HepG2 (cell line): ENCODE data around the gene NAP1L1. TPM values are rescaled to one million over a fixed set of nuclear protein-coding genes. Genes with fewer than 3 reads are reported as not detected.
A peak's percentile ranks its signal among the peaks of the same experiment; 100 is the strongest.

Experiments
- ATAC-seq: fragments of 200-7000 bp; cut with Tn5 transposase; 3 replicates; pipeline ENCODE4 v1.9.1; 2020; ENCODE audit warnings: mild to moderate bottlenecking, moderate library complexity
- BruUV-seq: library from RNA; stranded (reverse); fragments of 400-500 nt; replicated peaks from 2 replicates; lab custom pipeline; 2021; lab: Mats Ljungman, UMichigan
- CTCF ChIA-PET: fragments of 300-600 bp; formaldehyde crosslinking; extraction: SDS; loops from one replicate; lab custom pipeline; 2021; ENCODE audit warnings: low total read pairs, inconsistent platforms, low intra/inter-chr PET ratio; lab: Yijun Ruan, JAX
- POLR2A ChIA-PET: fragments of 350-600 bp; sonication (Branson Sonifier 250); formaldehyde crosslinking; loops from one replicate; lab custom pipeline; 2020; ENCODE audit warnings: antibody characterized with exemption, inconsistent platforms; lab: Yijun Ruan, JAX
- DNase-seq: peaks from one replicate; pipeline ENCODE4 v3.0.0-alpha.2; 2015; ENCODE audit warnings: low spot score
- FAIRE-seq: peaks from 3 replicates; lab custom pipeline; 2011; peaks lifted over from hg19 to GRCh38; lab: Jason Lieb, UNC
- H2AFZ ChIP-seq: one replicate; pipeline ENCODE4 v1.6.1; 2011; ENCODE audit warnings: low read length, inconsistent platforms
- H3K27ac ChIP-seq: fragments of 300-600 bp; 3 replicates; pipeline ENCODE4 v1.8.0; 2011; ENCODE audit warnings: mixed run types, mild to moderate bottlenecking, mixed read lengths, low read length, inconsistent platforms; ENCODE audit not compliant: insufficient read depth; ENCODE audit errors: extremely low read length
- H3K27me3 ChIP-seq, 2 experiments: fragments of 200-600 bp in 1 of 2; 2 replicates in 1 of 2; 3 replicates in 1 of 2; pipeline versions ENCODE4 v1.6.0 to v1.8.0; 2011; ENCODE audit warnings: low read length in 2 of 2, mild to moderate bottlenecking in 2 of 2, moderate library complexity in 2 of 2, inconsistent platforms in 1 of 2; ENCODE audit not compliant: insufficient read depth in 2 of 2, control insufficient read depth in 1 of 2
- H3K36me3 ChIP-seq, 2 experiments: fragments of 200-600 bp in 1 of 2; replicated peaks in 1 of 2; 2 replicates in 1 of 2; 3 replicates in 1 of 2; pipeline versions ENCODE4 v1.5.1 to v1.8.0; 2011; ENCODE audit warnings: low read length in 2 of 2, inconsistent platforms in 1 of 2; ENCODE audit not compliant: insufficient read depth in 2 of 2, control insufficient read depth in 1 of 2
- H3K4me1 ChIP-seq: 2 replicates; pipeline ENCODE4 v1.5.1; 2012; ENCODE audit warnings: low read length, inconsistent platforms; ENCODE audit not compliant: insufficient read depth
- H3K4me2 ChIP-seq: 2 replicates; pipeline ENCODE4 v1.6.0; 2011; ENCODE audit warnings: low read depth, low read length, inconsistent platforms
- H3K4me3 ChIP-seq, 3 experiments: fragments of 200-600 bp in 1 of 3; sonication (generic), shearing (Covaris generic) in 1 of 3; replicated peaks in 1 of 3; 2 replicates each; pipeline ENCODE4 v1.5.1; 2011 to 2016; ENCODE audit warnings: low read length in 3 of 3, inconsistent platforms in 2 of 3, low read depth in 2 of 3, mild to moderate bottlenecking in 2 of 3, control low read depth in 1 of 3, mixed read lengths in 1 of 3; ENCODE audit not compliant: insufficient read depth in 1 of 3
- H3K79me2 ChIP-seq: one replicate; pipeline ENCODE4 v1.6.1; 2011; ENCODE audit warnings: low read length, inconsistent platforms; ENCODE audit not compliant: insufficient read depth
- H3K9ac ChIP-seq: 2 replicates; pipeline ENCODE4 v1.6.0; 2011; ENCODE audit warnings: mild to moderate bottlenecking, low read depth, low read length, inconsistent platforms; ENCODE audit not compliant: insufficient read depth
- H3K9me3 ChIP-seq: 2 replicates; pipeline ENCODE4 v1.5.1; 2012; ENCODE audit warnings: mild to moderate bottlenecking, low read length
- H4K20me1 ChIP-seq: 2 replicates; pipeline ENCODE4 v1.6.0; 2011; ENCODE audit warnings: inconsistent platforms, mild to moderate bottlenecking, low read length, moderate library complexity; ENCODE audit not compliant: insufficient read depth
- FOXA1 ChIP-seq, 2 experiments: fragments of 450-650 bp in 1 of 2; sonication (generic) in 1 of 2; formaldehyde crosslinking in 1 of 2; IDR thresholded peaks; 2 replicates each; pipeline versions ENCODE4 v1.4.0 to v1.6.1; 2016 to 2020; ENCODE audit warnings: missing genetic modification reagents in 1 of 2
- FOXO1 ChIP-seq: sonication (generic); formaldehyde crosslinking; IDR thresholded peaks from 2 replicates; pipeline ENCODE4 v1.4.0; 2020; ENCODE audit warnings: missing genetic modification reagents
- GATAD2A ChIP-seq: IDR thresholded peaks from 2 replicates; pipeline ENCODE4 v1.6.1; 2016
- IRF2 ChIP-seq: IDR thresholded peaks from 2 replicates; pipeline ENCODE4 v1.6.1; 2018; ENCODE audit warnings: missing genetic modification reagents, missing compliant biosample characterization
- KDM3A ChIP-seq: IDR thresholded peaks from 2 replicates; pipeline ENCODE4 v1.6.1; 2018; ENCODE audit warnings: low read depth, missing compliant biosample characterization
- MIXL1 ChIP-seq: IDR thresholded peaks from 2 replicates; pipeline ENCODE4 v1.6.1; 2016
- NKX3-1 ChIP-seq: sonication (generic); formaldehyde crosslinking; IDR thresholded peaks from 2 replicates; pipeline ENCODE4 v1.5.0; 2020; ENCODE audit warnings: missing genetic modification reagents
- RAD21 ChIP-seq: fragments of 450-650 bp; formaldehyde crosslinking; IDR thresholded peaks from 2 replicates; pipeline ENCODE4 v1.5.0; 2020; ENCODE audit warnings: mild to moderate bottlenecking
- RXRA ChIP-seq: sonication (generic); formaldehyde crosslinking; IDR thresholded peaks from 2 replicates; pipeline ENCODE4 v1.5.1; 2020; ENCODE audit warnings: missing genetic modification reagents
- SMAD9 ChIP-seq: sonication (generic); formaldehyde crosslinking; IDR thresholded peaks from 2 replicates; pipeline ENCODE4 v1.5.1; 2020; ENCODE audit warnings: mild to moderate bottlenecking, missing genetic modification reagents
- SMC3 ChIP-seq: IDR thresholded peaks from 2 replicates; pipeline ENCODE4 v1.6.1; 2011; ENCODE audit warnings: low read length, improper control_type of control experiment
- ZNF20 ChIP-seq: sonication (generic); formaldehyde crosslinking; IDR thresholded peaks from 2 replicates; pipeline ENCODE4 v1.4.0; 2020; ENCODE audit warnings: mild to moderate bottlenecking, moderate library complexity, missing genetic modification reagents
- ZNF235 ChIP-seq: sonication (generic); formaldehyde crosslinking; IDR thresholded peaks from 2 replicates; pipeline ENCODE4 v1.8.1; 2023; ENCODE audit warnings: mild to moderate bottlenecking, missing genetic modification reagents, borderline replicate concordance
- ZNF34 ChIP-seq: sonication (generic); formaldehyde crosslinking; IDR thresholded peaks from 2 replicates; pipeline ENCODE4 v1.4.0; 2020; ENCODE audit warnings: mild to moderate bottlenecking, missing genetic modification reagents, borderline replicate concordance
- ZNF362 ChIP-seq: sonication (generic); formaldehyde crosslinking; IDR thresholded peaks from 2 replicates; pipeline ENCODE4 v1.4.0; 2020; ENCODE audit warnings: missing genetic modification reagents, mild to moderate bottlenecking, borderline replicate concordance
- ZNF496 ChIP-seq: sonication (generic); formaldehyde crosslinking; IDR thresholded peaks from 2 replicates; pipeline ENCODE4 v1.8.1; 2023; ENCODE audit warnings: mild to moderate bottlenecking, moderate library complexity, missing genetic modification reagents; ENCODE audit not compliant: insufficient replicate concordance
- ZNF850 ChIP-seq: sonication (generic); formaldehyde crosslinking; conservative IDR thresholded peaks from 2 replicates; pipeline ENCODE4 v1.9.0; 2021; ENCODE audit warnings: mild to moderate bottlenecking, missing genetic modification reagents
- WGBS: methylation state at CpG from one replicate; pipeline ENCODE4 v1.1.6; 2017; ENCODE audit warnings: low lambda C conversion rate; 5-methylcytosine and 5-hydroxymethylcytosine counted together
- in situ Hi-C: cut with HindIII; loops from 2 replicates; pipeline ENCODE4 v1.10.0; 2017; ENCODE audit warnings: low pct_unique_long_range_greater_than_20kb; ENCODE audit not compliant: extremely low pct_ligation_motif_present
- intact Hi-C: fragments of 100-400 bp; cut with micrococcal nuclease; formaldehyde crosslinking; loops from one replicate; pipeline ENCODE4 v1.10.0; 2022; ENCODE audit not compliant: unreplicated experiment
- polyA plus RNA-seq, 8 experiments: library from polyadenylated mRNA; depleted of rRNA in 3 of 8; stranded (reverse) in 7 of 8; unstranded in 1 of 8; fragments of >200 nt; fragmentation: Illumina TruSeq in 4 of 8; extraction: Trizol in 4 of 8; gene quantifications; 2 replicates each; pipeline versions ENCODE4 v1.2.1 to v1.2.3, GENCODE V29; 2011 to 2016; ENCODE audit warnings: low read depth in 4 of 8, missing spikeins in 1 of 8, mixed read lengths in 1 of 8; ENCODE audit not compliant: insufficient read depth in 1 of 8
- total RNA-seq, 5 experiments: library from RNA; depleted of rRNA; stranded (reverse); fragments of >200 nt; fragmentation: Illumina TruSeq; extraction: Trizol; gene quantifications; 2 replicates each; pipeline ENCODE4 v1.2.3, GENCODE V29; 2016; ENCODE audit warnings: low read depth in 1 of 5
- TF ChIP-seq, protein P1 (sequence below): sonication (generic); formaldehyde crosslinking; IDR thresholded peaks from 2 replicates; pipeline ENCODE4 v1.5.0; 2020; ENCODE audit warnings: mild to moderate bottlenecking, missing genetic modification reagents
- TF ChIP-seq, protein P2 (sequence below): sonication (generic); formaldehyde crosslinking; IDR thresholded peaks from 2 replicates; pipeline ENCODE4 v1.5.0; 2020; ENCODE audit warnings: mild to moderate bottlenecking, missing genetic modification reagents, moderate library complexity

The NAP1L1 gene
- total and polyA plus RNA-seq, 2 of the 13 experiments (the other 11 are each of a cell fraction or from before 2014, with no cell fraction given), result 207 to 309 TPM

DNA sequence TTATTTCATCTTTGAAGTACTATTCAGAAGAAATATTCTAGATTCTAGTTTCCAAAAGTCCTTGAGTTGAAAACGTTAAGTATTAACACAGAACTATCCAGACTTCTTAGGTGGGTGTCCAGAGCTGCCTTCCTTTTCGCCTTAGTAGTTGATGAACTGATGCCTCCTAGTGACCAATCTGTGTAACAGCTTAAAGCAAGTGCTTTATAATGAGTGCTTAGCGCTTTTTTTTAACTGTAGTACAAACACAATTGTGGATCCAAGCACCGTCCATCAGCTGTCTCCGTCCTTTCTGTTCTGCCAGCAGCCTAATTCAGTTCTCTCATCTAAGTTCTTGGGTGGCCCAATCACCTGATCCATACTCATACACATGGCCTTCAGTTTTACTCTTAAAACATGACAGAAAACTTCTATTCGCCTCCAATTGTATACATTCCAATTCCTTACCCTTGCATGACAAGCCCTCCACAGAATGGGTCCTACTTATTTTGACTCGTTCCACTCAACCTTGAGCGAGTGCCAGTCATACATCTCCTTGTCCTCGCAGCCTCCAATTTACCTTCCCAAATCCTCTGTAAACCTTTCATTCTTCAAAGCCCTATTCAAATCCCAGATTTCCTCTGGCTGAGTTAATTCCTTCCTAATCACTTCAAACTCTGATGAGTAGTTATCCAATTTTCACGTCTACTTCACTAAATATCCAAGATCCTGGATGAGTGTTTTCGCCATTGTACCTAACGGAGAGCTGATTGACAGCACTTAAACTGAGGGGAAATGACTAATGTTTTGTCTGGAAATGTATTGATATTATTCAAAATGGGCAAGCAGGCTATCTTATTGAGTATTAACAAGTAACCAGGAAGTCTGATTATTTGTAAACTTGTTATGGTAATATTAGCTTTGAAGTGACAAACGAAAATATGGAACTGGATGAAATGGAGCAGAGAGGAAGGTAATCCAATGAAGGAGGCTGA is 47.1 kb downstream of the NAP1L1 start:
- in situ Hi-C loops (no loop called here), intact Hi-C loops (loop anchor here (1.0 kb wide), 3 partner anchors 414 to 510 kb away; no protein-coding TSS in a partner anchor)
- Histone ChIP-seq H4K20me1 (no peaks in the 10 kb centered on the region), H3K79me2 (peaks cover 16% of the 10 kb centered on the region), H2AFZ (no peak overlapping the region), H3K4me2 (no peak overlapping the region), H3K9ac (no peak overlapping the region), H3K4me1 (peaks cover 74% of the 10 kb centered on the region), H3K27ac (no peak overlapping the region), H3K4me3 (no peak overlapping the region), H3K36me3 (no peaks in the 10 kb centered on the region), H3K9me3 (no peaks in the 10 kb centered on the region), H3K27me3 (no peaks in the 10 kb centered on the region; a peak in 1 of 5 replicates)
- ATAC-seq, result peak; percentile 44
- DNase-seq, result peak; percentile 77
- CTCF ChIA-PET, result interaction anchor here (1.5 to 1.9 kb wide), 2 partner anchors 478 to 510 kb away, joined by 3 to 18 read pairs; no protein-coding TSS in a partner anchor
- peak; percentile 79 for FAIRE-seq
- POLR2A ChIA-PET, result interaction anchor here (0.9 to 1.5 kb wide), 4 partner anchors 13 to 414 kb away, joined by 3 to 5 read pairs (median 3); no protein-coding TSS in a partner anchor
- BruUV-seq, result no TSS peak
- 58% methylated on average over 13 of the region's 13 CpGs for WGBS
- TF ChIP-seq IRF2 (CRISPR knock-in tag), result peak; percentile 27; the same call in 1 of the 2 replicates
- no peak for TF ChIP-seq ZNF34 (CRISPR knock-in tag)
- no peak for TF ChIP-seq ZNF496
- peak; percentile 87 for TF ChIP-seq RAD21 (CRISPR knock-in tag)
- no peak for TF ChIP-seq ZNF235 (CRISPR knock-in tag)
- TF ChIP-seq FOXO1 (CRISPR knock-in tag), result no peak
- TF ChIP-seq ZNF362 (CRISPR knock-in tag), result peak; percentile 44; the same call in 1 of the 2 replicates
- TF ChIP-seq, protein P1, sequence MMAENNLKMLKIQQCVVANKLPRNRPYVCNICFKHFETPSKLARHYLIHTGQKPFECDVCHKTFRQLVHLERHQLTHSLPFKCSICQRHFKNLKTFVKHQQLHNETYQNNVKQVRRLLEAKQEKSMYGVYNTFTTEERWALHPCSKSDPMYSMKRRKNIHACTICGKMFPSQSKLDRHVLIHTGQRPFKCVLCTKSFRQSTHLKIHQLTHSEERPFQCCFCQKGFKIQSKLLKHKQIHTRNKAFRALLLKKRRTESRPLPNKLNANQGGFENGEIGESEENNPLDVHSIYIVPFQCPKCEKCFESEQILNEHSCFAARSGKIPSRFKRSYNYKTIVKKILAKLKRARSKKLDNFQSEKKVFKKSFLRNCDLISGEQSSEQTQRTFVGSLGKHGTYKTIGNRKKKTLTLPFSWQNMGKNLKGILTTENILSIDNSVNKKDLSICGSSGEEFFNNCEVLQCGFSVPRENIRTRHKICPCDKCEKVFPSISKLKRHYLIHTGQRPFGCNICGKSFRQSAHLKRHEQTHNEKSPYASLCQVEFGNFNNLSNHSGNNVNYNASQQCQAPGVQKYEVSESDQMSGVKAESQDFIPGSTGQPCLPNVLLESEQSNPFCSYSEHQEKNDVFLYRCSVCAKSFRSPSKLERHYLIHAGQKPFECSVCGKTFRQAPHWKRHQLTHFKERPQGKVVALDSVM (CRISPR knock-in tag), result 0 out of 2 replicates have a peak, but pooled peaks have one; percentile 16
- TF ChIP-seq RXRA, result no peak
- TF ChIP-seq SMAD9 (CRISPR knock-in tag), result no peak
- peak; percentile 95 for TF ChIP-seq SMC3
- no peak for TF ChIP-seq ZNF20 (CRISPR knock-in tag)
- TF ChIP-seq MIXL1, result peak; percentile 79; the same call in 1 of the 2 replicates
- no peak for TF ChIP-seq KDM3A (CRISPR knock-in tag)
- TF ChIP-seq GATAD2A (CRISPR knock-in tag), result peak; percentile 48; the same call in 1 of the 2 replicates
- TF ChIP-seq FOXA1 (IDR thresholded peaks at IDR 0.05), result no peak
- TF ChIP-seq FOXA1 (CRISPR knock-in tag; IDR thresholded peaks at IDR 0.05), result 0 out of 2 replicates have a peak, but pooled peaks have one; percentile 21
- TF ChIP-seq ZNF850 (CRISPR knock-in tag), result no peak
- TF ChIP-seq, protein P2, sequence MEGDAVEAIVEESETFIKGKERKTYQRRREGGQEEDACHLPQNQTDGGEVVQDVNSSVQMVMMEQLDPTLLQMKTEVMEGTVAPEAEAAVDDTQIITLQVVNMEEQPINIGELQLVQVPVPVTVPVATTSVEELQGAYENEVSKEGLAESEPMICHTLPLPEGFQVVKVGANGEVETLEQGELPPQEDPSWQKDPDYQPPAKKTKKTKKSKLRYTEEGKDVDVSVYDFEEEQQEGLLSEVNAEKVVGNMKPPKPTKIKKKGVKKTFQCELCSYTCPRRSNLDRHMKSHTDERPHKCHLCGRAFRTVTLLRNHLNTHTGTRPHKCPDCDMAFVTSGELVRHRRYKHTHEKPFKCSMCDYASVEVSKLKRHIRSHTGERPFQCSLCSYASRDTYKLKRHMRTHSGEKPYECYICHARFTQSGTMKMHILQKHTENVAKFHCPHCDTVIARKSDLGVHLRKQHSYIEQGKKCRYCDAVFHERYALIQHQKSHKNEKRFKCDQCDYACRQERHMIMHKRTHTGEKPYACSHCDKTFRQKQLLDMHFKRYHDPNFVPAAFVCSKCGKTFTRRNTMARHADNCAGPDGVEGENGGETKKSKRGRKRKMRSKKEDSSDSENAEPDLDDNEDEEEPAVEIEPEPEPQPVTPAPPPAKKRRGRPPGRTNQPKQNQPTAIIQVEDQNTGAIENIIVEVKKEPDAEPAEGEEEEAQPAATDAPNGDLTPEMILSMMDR (CRISPR knock-in tag), result peak; percentile 83
- no peak for TF ChIP-seq NKX3-1 (CRISPR knock-in tag)
